ENCODE data around the gene MCM5. TPM values are rescaled to one million over a fixed set of nuclear protein-coding genes. Genes with fewer than 3 reads are reported as not detected.
"Not testable (repeated sequence)": the region's sequence is repeated elsewhere in the genome, so short reads cannot be mapped to it uniquely, and the experiment has no call there.

MCM5 gene
- 100 to 1,000 TPM; 301 to 309 TPM for total RNA-seq

GRCh38 chr22:35399678-35400500, at the start of gene MCM5:
Gene MCM5, plus strand, starts transcription at chr22:35400140. Its CDS starts 299 bp downstream, at chr22:35400439.
- CTCF ChIA-PET: interaction anchor here (1.1 to 1.2 kb wide), 2 partner anchors 49 to 182 kb away, joined by 3 read pairs; no protein-coding TSS in a partner anchor
- POLR2A ChIA-PET: interaction anchor here (0.6 to 1.4 kb wide), 2 partner anchors 11 to 622 kb away, joined by 4 to 5 read pairs; no protein-coding TSS in a partner anchor

- ChIA-PET CTCF (interaction anchor here (0.6 to 2.1 kb wide), 30 partner anchors 12 to 774 kb away, joined by 3 to 14 read pairs (median 4); partner anchors contain the start of gene APOL6), POLR2A (interaction anchor here (1.1 kb wide), 1 partner anchor 53 kb away, joined by 5 read pairs; no protein-coding TSS in a partner anchor)
Measured at GRCh38 chr22:35350539-35351503, 49.1 kb upstream of the MCM5 start.

DNA sequence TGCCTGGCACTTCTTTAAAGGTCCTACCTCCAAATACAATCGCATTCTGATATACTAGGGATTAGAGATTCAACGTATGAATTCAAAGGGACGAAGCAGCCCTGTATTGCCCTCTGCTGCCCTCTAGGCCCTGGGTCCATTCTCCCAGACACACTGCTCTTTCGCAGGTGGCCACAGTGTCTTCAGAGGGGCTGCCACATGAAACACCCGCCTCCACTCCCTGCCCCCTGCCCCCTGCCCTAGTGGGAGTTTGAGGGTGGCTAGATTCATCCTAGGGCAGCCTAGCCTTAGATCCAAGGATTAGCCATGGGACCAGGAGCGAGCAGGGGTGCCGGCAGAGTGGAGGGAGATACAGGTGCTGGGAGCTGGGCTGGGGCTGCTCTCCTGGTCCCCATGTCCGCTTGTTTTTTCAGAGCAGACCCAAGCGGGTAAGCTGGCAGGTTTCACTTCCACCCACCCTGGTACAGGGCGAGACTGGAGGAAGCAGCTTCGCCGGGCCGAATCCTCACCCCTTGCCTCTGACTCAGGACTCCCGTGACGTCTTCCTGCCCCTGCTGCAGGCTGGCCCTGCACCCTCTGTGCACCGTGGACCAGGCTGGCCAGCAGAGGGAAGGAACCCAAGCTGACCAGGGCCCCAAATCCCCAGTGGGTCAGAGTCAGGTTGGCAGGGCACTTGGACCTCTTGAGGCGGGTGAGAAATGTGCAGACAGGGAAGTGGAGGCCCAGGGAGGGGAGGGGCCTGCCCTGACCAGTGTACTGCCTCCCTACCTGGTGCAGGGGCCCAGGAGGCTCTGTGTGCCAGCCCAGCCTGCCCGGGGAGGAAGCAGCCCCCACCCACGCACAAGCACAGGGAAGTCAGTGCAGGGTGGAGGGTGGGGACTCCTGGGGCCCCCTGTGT, 47.5 kb upstream of the MCM5 start:
- CTCF ChIA-PET: interaction anchor here (0.5 to 0.8 kb wide), 3 partner anchors 20 to 1104 kb away, joined by 3 to 4 read pairs (median 3); no protein-coding TSS in a partner anchor
- POLR2A ChIA-PET: interaction anchor here (0.6 kb wide), 1 partner anchor 274 kb away, joined by 4 read pairs; no protein-coding TSS in a partner anchor

DNA sequence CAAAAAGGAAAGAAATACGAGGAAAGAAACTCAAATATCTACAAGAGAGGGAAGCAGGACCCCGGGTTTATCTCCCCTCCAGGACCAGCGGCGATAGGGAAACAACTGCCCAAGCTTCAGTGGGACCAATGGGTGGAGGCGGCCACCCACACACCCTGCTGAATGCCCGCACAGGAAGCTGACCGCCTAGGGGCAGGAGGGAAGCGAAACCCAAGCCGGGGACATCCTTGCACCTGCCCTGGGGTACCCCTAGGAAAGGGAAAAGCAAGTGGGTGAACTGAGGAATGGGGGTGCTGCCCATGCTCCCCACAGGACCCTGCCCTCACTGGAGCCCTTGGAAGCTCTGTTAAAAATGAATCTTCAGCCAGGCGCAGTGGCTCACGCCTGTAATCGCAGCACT, 46.6 kb upstream of the MCM5 start:
- ChIA-PET POLR2A (no interaction called here), CTCF (interaction anchor here (0.8 to 1.2 kb wide), 2 partner anchors 19 to 223 kb away, joined by 4 read pairs; no protein-coding TSS in a partner anchor)

DNA sequence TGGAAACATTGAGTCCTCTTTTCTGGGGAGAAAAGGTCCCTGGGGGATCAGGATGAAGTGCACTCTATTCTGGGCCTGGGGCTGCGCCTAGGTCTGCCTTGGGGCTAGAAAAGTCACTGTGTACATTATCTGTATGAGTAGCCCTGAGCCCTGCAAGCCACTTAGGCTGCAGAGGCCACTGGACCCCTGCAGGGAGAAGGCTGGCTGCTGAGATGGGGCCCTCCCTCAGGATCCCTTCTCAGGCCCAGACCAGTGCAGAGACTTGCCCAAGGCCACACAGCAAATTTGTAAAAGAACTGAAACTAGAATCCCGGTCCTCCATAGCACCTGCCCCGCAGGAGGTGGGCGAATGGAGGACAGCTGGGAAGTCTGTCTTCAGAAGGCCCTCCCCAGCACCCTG, 45.9 kb upstream of the MCM5 start:
- POLR2A ChIA-PET: no interaction called here
- CTCF ChIA-PET: interaction anchor here (1.2 kb wide), 1 partner anchor 222 kb away, joined by 4 read pairs; no protein-coding TSS in a partner anchor

DNA sequence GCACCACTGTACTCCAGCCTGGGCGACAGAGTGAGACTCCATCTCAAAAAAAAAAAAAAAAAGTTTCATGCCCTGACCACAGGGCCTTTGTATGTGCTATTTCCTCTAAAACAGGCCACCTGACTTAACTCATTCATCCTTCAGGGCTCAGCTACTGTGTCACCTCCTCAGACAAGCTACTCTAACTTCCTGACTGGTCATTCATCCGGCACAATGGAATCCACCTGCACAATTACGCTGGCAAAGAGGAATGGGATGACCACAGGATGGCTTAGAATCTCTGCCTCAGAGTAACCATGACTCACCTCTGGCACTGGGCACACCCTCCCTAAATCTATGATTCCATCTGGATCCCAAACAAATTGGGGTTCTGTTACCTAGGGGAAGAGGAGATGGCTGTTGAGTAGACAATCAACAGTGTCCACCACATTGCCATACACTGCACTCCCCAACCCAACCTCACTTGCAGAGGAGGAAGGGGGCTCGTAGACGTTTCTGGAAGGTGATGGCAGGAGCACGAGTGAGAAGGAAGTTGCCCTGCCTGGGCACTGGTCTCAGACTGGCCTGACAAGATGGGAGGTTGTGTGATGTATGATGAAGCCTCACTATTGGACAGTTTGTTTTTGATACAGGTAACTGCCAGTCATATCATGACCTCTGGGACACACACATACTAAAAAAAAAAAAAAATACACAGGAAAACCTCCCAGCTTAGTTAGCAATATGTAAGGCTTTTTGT, 41.9 kb upstream of the MCM5 start:
- ChIA-PET CTCF (interaction anchor here (1.2 kb wide), 1 partner anchor 225 kb away, joined by 4 read pairs; no protein-coding TSS in a partner anchor), POLR2A (interaction anchor here (0.6 kb wide), 1 partner anchor 13 kb away, joined by 8 read pairs; no protein-coding TSS in a partner anchor)

GRCh38 chr22:35359380-35360065, 40.4 kb upstream of the MCM5 start:
- ChIA-PET POLR2A (interaction anchor here (0.6 kb wide), 2 partner anchors 22 to 29 kb away, joined by 3 to 4 read pairs; partner anchors contain the start of gene HMOX1), CTCF (interaction anchor here (0.7 to 1.2 kb wide), 2 partner anchors 224 to 880 kb away, joined by 4 to 5 read pairs; partner anchors contain the start of gene APOL2)

DNA sequence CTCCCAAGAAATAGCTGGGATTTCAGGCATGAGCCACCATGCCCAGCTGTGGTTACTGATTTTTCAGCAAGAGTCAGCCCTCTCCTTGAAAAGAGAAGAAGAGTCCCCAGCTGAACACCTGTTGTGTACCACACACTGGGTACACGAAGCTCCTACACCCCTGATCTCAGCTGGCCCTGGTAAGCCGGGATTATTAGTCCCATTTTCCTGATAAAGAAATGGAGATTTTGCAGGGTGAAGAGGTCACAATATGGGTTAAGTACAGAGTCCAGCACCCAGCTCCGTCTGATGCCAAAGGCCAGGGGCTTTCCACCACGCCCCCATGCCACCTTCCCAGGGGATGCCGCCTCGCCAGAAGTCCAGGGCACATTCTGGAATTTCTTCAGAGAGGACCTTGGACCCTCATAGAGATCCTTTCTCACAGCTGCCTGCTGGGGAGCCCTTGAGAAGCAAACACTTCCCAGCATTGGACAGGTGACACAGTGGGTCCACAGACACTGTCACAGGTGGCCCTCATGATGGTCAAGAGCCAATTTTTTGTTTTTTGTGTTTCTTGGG, 38.9 kb upstream of the MCM5 start:
- ChIA-PET CTCF (no interaction called here), POLR2A (no interaction called here)

- POLR2A ChIA-PET: no interaction called here
Measured at GRCh38 chr22:35363566-35364086, 36.3 kb upstream of the MCM5 start.

GRCh38 chr22:35364230-35364629, 35.7 kb upstream of the MCM5 start:
- CTCF ChIA-PET, POLR2A ChIA-PET: not testable (repeated sequence)

More at GRCh38 chr22:35363566-35364086, 36.3 kb upstream of the MCM5 start:
- CTCF ChIA-PET: no interaction called here

DNA sequence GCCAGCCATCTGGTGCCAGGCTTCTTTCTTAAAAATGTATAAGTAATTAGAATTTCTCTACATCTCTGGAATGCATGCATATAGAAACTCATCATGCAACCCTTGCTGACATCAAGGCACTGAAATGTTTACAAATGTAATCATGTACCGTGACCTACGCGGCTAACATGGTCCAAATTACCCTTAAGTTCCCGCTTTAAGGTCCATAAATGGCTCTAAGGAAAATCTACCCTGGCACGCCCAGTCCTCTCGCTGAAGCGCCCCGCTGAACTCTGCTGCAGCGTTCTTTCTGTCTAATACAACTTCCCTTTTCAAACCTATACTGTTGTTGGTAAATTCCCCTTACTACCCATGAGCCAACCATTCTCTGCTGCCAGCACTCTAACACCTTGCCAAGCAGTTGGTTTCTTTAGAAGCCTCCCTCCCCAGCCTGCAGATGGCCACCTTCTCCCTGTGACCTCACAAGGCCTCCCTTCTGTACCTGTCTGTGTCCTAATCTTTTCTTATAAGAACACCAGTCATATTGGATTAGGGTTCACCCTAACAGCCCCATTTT, 32.5 kb upstream of the MCM5 start:
- POLR2A ChIA-PET: no interaction called here
- CTCF ChIA-PET: no interaction called here

- ChIA-PET CTCF (interaction anchor here (2.3 kb wide), 1 partner anchor 17 kb away, joined by 5 read pairs; no protein-coding TSS in a partner anchor), POLR2A (no interaction called here)
Measured at GRCh38 chr22:35368386-35368785, 31.6 kb upstream of the MCM5 start.

- CTCF ChIA-PET: interaction anchor here (0.6 to 2.3 kb wide), 2 partner anchors 19 to 179 kb away, joined by 3 to 5 read pairs; no protein-coding TSS in a partner anchor
Measured at GRCh38 chr22:35369996-35370395, 29.9 kb upstream of the MCM5 start.

DNA sequence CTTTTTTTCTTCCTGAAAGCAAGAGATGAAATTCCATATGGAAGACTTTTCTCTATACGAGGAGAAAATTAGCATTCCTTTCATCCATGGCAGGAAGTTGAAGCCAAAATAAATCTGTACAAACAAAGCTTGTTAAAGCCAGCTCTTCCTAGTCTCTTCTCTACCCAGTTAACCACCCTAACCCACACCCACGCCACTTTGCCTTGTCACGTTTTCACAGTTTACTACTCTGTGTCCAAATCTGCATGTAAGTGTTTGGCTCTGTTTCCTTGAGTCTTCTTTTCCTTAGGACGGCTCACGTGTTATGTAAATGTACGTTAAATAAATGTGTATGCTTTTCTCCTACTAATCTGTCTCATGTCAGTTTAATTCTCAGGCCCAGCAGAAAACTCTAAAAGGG, 26.2 kb upstream of the MCM5 start:
- ChIA-PET CTCF (interaction anchor here (2.3 kb wide), 1 partner anchor 23 kb away, joined by 7 read pairs; no protein-coding TSS in a partner anchor), POLR2A (no interaction called here)

More at GRCh38 chr22:35369996-35370395, 29.9 kb upstream of the MCM5 start:
- POLR2A ChIA-PET: no interaction called here

DNA sequence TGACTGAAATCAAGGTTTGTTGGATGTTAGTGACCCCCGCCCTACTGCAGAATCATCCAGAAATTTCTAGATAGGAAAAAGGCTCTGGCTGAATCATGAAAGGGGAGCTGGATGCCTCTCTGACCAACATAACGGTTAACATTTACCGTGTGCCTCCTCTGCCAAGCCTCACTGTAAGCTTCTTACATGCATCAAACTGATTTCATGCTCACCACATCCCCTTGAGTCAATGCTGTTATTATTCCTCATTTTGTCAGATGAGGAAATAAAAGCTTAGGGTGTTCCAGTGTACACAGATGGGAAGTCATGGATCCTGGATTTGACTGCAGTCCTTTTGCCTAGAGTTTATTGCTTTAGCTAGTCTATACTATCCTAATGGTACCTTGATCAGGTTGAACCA, 24.9 kb upstream of the MCM5 start:
- CTCF ChIA-PET: no interaction called here
- POLR2A ChIA-PET: no interaction called here

DNA sequence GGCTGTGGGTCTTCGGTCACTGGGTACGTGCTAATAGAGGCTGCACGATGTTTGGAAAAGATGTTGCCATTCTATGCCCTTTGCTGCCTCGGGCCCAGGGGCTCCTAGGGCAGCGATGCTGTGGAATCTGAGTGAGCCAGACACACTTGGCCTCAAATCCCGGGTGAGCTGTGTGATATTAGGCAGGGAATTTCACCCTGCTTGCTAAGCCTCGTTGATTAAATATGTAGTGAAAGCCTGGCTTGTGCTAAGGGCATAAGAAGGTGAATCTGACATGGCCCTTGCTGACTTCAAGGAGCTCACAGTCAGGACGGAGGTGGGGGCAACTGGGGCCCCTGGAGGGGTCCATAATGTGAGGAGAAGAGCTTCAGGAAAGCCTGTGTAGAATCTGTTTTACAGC, 24.4 kb upstream of the MCM5 start:
- CTCF ChIA-PET: interaction anchor here (0.8 kb wide), 1 partner anchor 44 kb away, joined by 3 read pairs; no protein-coding TSS in a partner anchor
- POLR2A ChIA-PET: no interaction called here
